HG03139 (cell line): ENCODE results near the gene DIP2C.

Source experiments
- ATAC-seq: cut with Tn5 transposase; IDR thresholded peaks from one replicate; pipeline ENCODE4 v1.9.1; 2021; ENCODE audit not compliant: unreplicated experiment

DIP2C gene

GRCh38 chr10:583433-583832 lies 106.0 kb downstream of the DIP2C start:
- ATAC-seq = no peak

DNA sequence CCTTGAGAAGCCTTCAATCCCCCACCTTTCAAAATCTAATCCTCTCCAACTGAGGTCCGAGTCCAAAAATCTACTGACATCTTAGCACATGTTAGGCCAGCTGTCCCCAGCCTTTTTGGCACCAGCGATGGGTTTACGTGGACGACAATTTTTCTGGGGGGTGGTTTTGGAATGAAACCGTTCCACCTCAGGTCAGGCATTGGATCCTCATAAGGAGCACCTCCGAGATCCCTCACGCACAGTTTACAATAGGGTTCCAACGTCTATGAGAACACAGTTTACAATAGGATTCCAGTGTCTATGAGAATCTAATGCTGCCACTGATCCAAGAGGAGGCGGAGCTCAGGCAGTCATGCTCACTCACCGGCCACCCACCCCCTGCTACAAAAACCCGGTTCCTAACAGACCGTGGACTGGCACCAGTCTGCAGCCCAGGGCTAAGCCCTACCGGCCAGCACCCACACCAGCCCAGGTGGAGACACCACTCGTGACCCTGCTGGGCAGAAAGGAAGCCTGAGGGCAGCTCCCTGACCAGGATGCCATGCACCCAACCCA lies 107.6 kb downstream of the DIP2C start:
- no peak for ATAC-seq

- no peak for ATAC-seq
Measured at GRCh38 chr10:580778-581177, 108.7 kb downstream of the DIP2C start.

DNA sequence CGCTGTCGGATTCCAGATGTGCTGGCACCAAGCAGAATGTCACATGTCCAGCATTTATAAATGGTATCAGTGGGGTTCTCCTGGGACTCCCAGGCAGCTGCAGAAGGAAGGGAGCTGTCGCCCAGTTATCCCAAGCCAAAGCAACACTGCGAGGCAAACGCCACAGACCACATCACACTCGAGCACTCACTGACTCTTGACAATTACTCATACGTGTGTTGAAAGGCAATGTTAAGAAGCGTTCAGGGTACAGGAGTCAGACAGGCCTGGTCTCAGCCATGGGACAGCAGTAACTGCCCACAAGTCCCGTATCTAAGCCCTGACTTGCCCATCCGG lies 113.4 kb downstream of the DIP2C start:
- no peak for ATAC-seq

- ATAC-seq = no peak
Measured at GRCh38 chr10:575402-576129, 113.9 kb downstream of the DIP2C start.

DNA sequence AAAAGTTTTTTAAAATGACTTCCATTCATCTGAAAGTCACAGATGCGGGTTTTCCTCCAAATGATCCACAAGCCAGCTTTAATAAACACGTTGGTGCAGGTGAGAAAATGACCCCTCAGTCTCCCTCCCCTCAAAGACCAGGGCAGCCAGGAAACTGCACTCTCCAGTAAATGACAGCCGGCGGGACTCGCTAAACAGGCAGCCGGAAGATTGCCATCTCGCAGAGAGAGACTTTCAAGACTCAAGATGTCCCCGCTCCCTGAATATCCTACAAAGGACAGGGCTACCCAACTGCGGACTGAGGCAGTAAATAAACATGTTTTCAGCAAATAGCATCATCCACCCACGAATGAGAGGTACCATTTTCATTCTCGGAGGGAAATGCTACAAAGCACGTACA lies 116.8 kb downstream of the DIP2C start:
- ATAC-seq = no peak

DNA sequence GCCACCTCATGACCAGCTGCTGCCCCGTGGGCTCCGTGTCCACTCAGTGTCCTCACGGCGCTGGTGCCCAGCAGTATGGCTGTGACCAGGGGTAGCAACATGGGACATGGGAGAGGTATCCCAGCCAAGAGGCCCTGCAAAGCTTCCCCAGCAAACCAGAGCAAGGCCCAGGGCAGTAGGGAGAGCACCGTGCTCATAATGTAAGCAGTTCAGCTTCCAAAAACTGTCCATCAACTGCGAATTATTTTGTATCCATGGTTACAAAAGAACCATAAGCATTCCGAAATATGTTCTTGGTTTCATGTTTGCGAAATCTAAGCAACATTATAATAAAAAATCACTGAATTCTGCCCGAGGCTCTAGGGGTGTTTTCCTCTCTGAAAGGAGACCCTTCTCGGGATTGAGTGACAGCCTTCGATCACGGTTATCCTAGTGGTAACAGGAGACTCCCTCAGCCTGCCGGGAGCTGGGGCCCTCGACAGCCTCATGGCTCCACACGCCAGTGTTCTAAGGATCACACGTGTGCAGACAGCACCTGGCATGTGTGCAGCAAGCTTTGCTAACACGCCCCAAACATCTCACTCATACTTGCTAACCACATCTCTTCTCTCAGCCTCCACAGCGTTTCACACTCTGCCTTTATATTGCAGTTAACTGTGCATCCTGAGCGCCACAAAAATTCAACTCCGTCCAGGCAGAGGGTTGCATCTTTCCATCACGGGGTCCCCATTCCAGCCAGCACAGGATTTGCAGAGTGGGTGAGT lies 117.6 kb downstream of the DIP2C start:
- ATAC-seq = no peak

GRCh38 chr10:571166-571565 lies 118.3 kb downstream of the DIP2C start:
- no peak for ATAC-seq

- ATAC-seq = no peak
Measured at GRCh38 chr10:570628-571163, 118.8 kb downstream of the DIP2C start.

- ATAC-seq = no peak
Measured at GRCh38 chr10:569961-570627, 119.4 kb downstream of the DIP2C start.

DNA sequence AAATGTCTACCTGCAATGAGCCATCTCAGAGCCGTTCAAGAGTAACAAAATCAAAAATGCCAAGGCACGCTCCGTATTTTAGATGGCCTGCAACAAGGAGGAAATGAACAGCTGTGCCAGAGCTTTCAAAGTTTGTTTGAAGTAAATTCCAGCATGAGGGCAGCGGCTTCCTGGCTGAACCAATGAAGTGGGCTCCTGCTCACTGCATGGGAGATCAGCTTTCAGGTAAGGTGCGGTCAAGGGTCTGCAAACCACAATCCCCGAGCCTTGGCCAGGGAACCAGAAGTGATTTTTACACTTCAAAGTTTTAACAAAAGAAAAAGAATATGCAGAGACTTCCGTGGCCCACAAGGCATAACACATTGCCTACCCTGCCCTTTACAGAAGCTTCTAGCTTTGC lies 120.6 kb downstream of the DIP2C start:
- no peak for ATAC-seq

- no peak for ATAC-seq
Measured at GRCh38 chr10:567869-568268, 121.6 kb downstream of the DIP2C start.

GRCh38 chr10:566241-566885 lies 123.1 kb downstream of the DIP2C start:
- ATAC-seq = no peak

DNA sequence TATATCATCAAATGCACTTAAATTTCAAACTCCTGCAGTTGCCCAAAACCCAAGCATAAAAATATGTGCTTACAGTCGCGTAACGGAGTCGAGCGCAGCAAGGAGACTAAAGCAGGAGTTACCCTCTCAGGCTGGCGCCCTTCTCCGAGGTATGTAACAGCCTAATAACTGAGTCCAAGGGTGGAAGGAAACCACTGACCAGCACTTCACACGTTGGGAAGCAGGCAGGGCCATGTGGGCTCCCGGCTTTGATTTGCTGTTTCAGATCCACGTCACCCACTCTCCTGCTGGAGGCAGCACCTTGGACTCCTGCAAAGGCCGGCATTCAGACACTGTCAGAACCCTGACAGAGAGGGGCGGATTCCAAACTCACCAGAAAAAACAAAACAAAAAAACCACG lies 123.8 kb downstream of the DIP2C start:
- ATAC-seq = no peak

GRCh38 chr10:565146-565545 lies 124.3 kb downstream of the DIP2C start:
- ATAC-seq = no peak

DNA sequence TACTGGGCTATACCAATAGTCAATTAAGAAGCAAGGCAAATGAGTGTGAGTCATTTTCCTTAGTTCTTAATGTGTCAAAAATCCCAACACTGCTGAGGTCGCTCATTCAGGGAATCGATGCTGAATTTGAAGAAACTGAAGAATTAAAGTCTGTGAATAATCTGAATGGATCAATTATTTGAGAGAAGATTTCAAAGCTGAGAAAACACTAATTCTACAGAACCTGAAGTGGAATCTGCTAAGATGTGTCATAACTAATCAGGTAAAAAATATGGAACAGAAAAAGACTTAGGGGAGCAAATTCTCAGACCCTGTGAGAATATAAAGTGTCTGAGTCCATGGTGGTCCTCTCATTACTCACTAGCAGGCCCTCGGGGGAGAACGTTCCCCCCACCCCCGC lies 125.6 kb downstream of the DIP2C start:
- no peak for ATAC-seq

DNA sequence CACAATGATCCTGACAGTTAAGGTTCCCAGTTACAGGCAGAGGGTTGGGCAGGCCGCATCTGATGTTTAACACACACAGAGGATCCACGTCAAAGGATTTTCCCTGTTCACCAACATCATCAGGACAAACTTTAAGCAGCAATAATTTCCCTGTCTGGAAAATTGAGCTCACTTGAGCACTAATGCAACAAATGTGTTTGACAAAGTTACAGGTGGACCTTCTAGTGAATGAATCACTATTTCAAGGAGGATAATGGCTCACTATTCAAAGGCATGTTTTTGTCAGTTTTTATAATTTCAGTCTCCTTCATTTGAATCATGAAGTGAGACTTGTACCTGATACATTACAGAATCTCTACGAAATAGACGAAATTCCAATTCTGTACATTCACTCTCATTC lies 127.3 kb downstream of the DIP2C start:
- ATAC-seq = no peak

DNA sequence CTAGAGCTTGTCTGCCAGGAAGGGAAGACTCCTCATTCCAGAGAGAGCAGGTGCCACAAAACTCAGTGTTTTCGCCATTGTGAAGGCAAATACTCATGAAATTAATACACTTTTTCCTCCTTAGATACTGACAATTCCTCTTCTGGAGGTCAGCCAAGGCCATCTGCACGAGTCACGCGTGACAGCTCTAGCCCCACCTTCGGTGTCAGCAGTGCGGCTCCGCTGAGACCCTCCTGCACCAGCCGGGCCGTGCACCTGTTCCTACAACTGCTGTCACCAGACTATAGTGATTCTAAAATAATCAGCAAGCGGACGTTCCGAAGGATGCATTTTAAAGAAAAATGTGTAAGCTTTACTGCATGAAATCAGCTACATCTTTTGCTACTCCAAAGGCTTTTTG lies 127.7 kb downstream of the DIP2C start:
- no peak for ATAC-seq

- no peak for ATAC-seq
Measured at GRCh38 chr10:560314-560992, 129.0 kb downstream of the DIP2C start.

GRCh38 chr10:559767-560047 lies 129.8 kb downstream of the DIP2C start:
- no peak for ATAC-seq
